CD14-positive monocyte (primary cell): ENCODE results near the gene RNF13. TPM values are rescaled to one million over a fixed set of nuclear protein-coding genes. Genes with fewer than 3 reads are reported as not detected.

Source experiments
- DNase-seq, 3 donors: peaks; one replicate each; pipeline ENCODE4 v3.0.0-alpha.2; 2011 to 2022
- H2AFZ ChIP-seq: 2 replicates; pipeline ENCODE4 v1.6.0; 2012; ENCODE audit warnings: mild to moderate bottlenecking, low read depth, low read length, inconsistent platforms; ENCODE audit not compliant: insufficient read depth, poor library complexity, severe bottlenecking
- H3K27ac ChIP-seq, 2 donors: 1 replicate in 1 of 2; 2 replicates in 1 of 2; pipeline ENCODE4 v1.5.1; 2012 to 2013; ENCODE audit warnings: low read length in 2 of 2, control low read depth in 1 of 2, inconsistent platforms in 1 of 2, low read depth in 1 of 2, mild to moderate bottlenecking in 1 of 2
- H3K27me3 ChIP-seq, 2 donors: one replicate each; pipeline versions ENCODE4 v1.6.0 to v1.6.1; 2011 to 2013; ENCODE audit warnings: low read length in 2 of 2; ENCODE audit not compliant: control insufficient read depth in 2 of 2, insufficient read depth in 2 of 2
- H3K36me3 ChIP-seq, 2 donors: replicated peaks in 1 of 2; 1 replicate in 1 of 2; 2 replicates in 1 of 2; pipeline versions ENCODE4 v1.5.1 to v1.6.1; 2012 to 2013; ENCODE audit warnings: low read length in 2 of 2, control low read depth in 1 of 2, inconsistent platforms in 1 of 2, mild to moderate bottlenecking in 1 of 2; ENCODE audit not compliant: insufficient read depth in 2 of 2, control insufficient read depth in 1 of 2
- H3K4me1 ChIP-seq, 2 donors: 1 replicate in 1 of 2; 2 replicates in 1 of 2; pipeline versions ENCODE4 v1.5.1 to v1.6.1; 2012 to 2013; ENCODE audit warnings: low read length in 2 of 2, control low read depth in 1 of 2, inconsistent platforms in 1 of 2, mild to moderate bottlenecking in 1 of 2, moderate library complexity in 1 of 2; ENCODE audit not compliant: insufficient read depth in 2 of 2, control insufficient read depth in 1 of 2
- H3K4me2 ChIP-seq: replicated peaks from 2 replicates; pipeline ENCODE3; 2012; ENCODE audit warnings: low read length, moderate library complexity, mild to moderate bottlenecking; ENCODE audit not compliant: poor library complexity, severe bottlenecking; ENCODE audit errors: extremely low read depth
- H3K4me3 ChIP-seq, 3 experiments: fragments of 200-600 bp in 1 of 3; sonication (generic) in 1 of 3; replicated peaks in 1 of 3; 1 replicate in 2 of 3; 2 replicates in 1 of 3; pipeline ENCODE4 v1.5.1; 2011 to 2013; ENCODE audit warnings: low read length in 3 of 3, mild to moderate bottlenecking in 3 of 3, control low read depth in 2 of 3, low read depth in 2 of 3, inconsistent platforms in 1 of 3, moderate library complexity in 1 of 3
- H3K79me2 ChIP-seq: 2 replicates; pipeline ENCODE4 v1.6.0; 2012; ENCODE audit warnings: mild to moderate bottlenecking, control low read depth, inconsistent platforms, low read length, moderate library complexity; ENCODE audit not compliant: insufficient read depth
- H3K9ac ChIP-seq: 2 replicates; pipeline ENCODE4 v1.6.0; 2017; ENCODE audit warnings: low read length, mild to moderate bottlenecking; ENCODE audit not compliant: insufficient read depth, poor library complexity, severe bottlenecking
- H3K9me3 ChIP-seq, 2 donors: replicated peaks in 1 of 2; 1 replicate in 1 of 2; 2 replicates in 1 of 2; pipeline versions ENCODE4 v1.5.1 to v1.6.1; 2012 to 2013; ENCODE audit warnings: low read length in 2 of 2, control low read depth in 1 of 2; ENCODE audit not compliant: control insufficient read depth in 1 of 2, insufficient read depth in 1 of 2
- H4K20me1 ChIP-seq: 2 replicates; pipeline ENCODE4 v1.6.0; 2012; ENCODE audit warnings: mild to moderate bottlenecking, low read length, control low read depth, moderate library complexity; ENCODE audit not compliant: insufficient read depth
- H3K27ac Mint-ChIP-seq, 7 donors: one replicate each; pipeline ENCODE4 v1.8.0; 2020; ENCODE audit warnings: mild to moderate bottlenecking in 7 of 7, mixed read lengths in 7 of 7, moderate library complexity in 6 of 7, inconsistent platforms in 2 of 7
- H3K27me3 Mint-ChIP-seq, 3 donors: one replicate each; pipeline ENCODE4 v1.8.0; 2021 to 2022; ENCODE audit warnings: low read depth in 3 of 3, mild to moderate bottlenecking in 3 of 3, mixed read lengths in 3 of 3, moderate library complexity in 3 of 3, inconsistent platforms in 1 of 3
- H3K36me3 Mint-ChIP-seq, 2 donors: one replicate each; pipeline ENCODE4 v1.8.0; 2020; ENCODE audit warnings: mixed read lengths in 2 of 2, inconsistent platforms in 1 of 2, mild to moderate bottlenecking in 1 of 2
- H3K4me1 Mint-ChIP-seq: one replicate; pipeline ENCODE4 v1.8.0; 2020; ENCODE audit warnings: mild to moderate bottlenecking, mixed read lengths
- H3K4me3 Mint-ChIP-seq, 2 donors: one replicate each; pipeline ENCODE4 v1.8.0; 2020; ENCODE audit warnings: mild to moderate bottlenecking in 2 of 2, mixed read lengths in 2 of 2, moderate library complexity in 1 of 2
- H3K9me3 Mint-ChIP-seq, 7 donors: one replicate each; pipeline ENCODE4 v1.8.0; 2020 to 2022; ENCODE audit warnings: mixed read lengths in 7 of 7, mild to moderate bottlenecking in 6 of 7, moderate library complexity in 6 of 7, inconsistent platforms in 2 of 7
- WGBS: methylation state at CpG from one replicate; pipeline ENCODE4 v1.1.5; 2013; ENCODE audit warnings: missing lambda C conversion rate; ENCODE audit not compliant: insufficient coverage; 5-methylcytosine and 5-hydroxymethylcytosine counted together
- intact Hi-C, 2 donors: fragments of 100-400 bp; cut with micrococcal nuclease; formaldehyde crosslinking; loops; one replicate each; pipeline versions ENCODE4 v1.15.0 to v1.15.1; 2023
- polyA plus RNA-seq, 3 donors: library from polyadenylated mRNA; depleted of rRNA in 1 of 3; unstranded in 2 of 3; stranded (reverse) in 1 of 3; fragments of 300-500 nt in 2 of 3; fragments of >200 nt in 1 of 3; fragmentation: Illumina TruSeq in 2 of 3; gene quantifications; 1 replicate in 2 of 3; 2 replicates in 1 of 3; pipeline ENCODE4 v1.2.3, GENCODE V29; 2012 to 2021
- TF ChIP-seq, protein P1 (sequence below): fragments of 200-600 bp; IDR thresholded peaks from one replicate; pipeline ENCODE4 v1.8.0; 2022; ENCODE audit warnings: antibody characterized with exemption, mild to moderate bottlenecking

RNF13 gene
- polyA plus RNA-seq, 3 donors, result 95.4 to 481 (median 462) TPM

- H3K27me3 ChIP-seq, result no peaks in the 10 kb centered on the region
- TF ChIP-seq, protein P1, sequence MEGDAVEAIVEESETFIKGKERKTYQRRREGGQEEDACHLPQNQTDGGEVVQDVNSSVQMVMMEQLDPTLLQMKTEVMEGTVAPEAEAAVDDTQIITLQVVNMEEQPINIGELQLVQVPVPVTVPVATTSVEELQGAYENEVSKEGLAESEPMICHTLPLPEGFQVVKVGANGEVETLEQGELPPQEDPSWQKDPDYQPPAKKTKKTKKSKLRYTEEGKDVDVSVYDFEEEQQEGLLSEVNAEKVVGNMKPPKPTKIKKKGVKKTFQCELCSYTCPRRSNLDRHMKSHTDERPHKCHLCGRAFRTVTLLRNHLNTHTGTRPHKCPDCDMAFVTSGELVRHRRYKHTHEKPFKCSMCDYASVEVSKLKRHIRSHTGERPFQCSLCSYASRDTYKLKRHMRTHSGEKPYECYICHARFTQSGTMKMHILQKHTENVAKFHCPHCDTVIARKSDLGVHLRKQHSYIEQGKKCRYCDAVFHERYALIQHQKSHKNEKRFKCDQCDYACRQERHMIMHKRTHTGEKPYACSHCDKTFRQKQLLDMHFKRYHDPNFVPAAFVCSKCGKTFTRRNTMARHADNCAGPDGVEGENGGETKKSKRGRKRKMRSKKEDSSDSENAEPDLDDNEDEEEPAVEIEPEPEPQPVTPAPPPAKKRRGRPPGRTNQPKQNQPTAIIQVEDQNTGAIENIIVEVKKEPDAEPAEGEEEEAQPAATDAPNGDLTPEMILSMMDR, result no peak
- no peaks in the 10 kb centered on the region for H3K79me2 ChIP-seq
- Mint-ChIP-seq H3K9me3 (peaks cover 0 to 2% (median 0%) of the 10 kb centered on the region in 7 donors), H3K4me1 (peaks cover 6% of the 10 kb centered on the region), H3K4me3 (no peak overlapping the region), H3K36me3 (no peaks in the 10 kb centered on the region), H3K27me3 (peaks cover 0 to 4% (median 3%) of the 10 kb centered on the region in 3 donors), H3K27ac (no peak overlapping the region)
- H3K4me2 ChIP-seq, result no peak overlapping the region
- WGBS, result no CpG with 5 or more reads among the region's 2 CpGs
- intact Hi-C loops, result no loop called here
- peak overlapping the region; percentile 0 for H2AFZ ChIP-seq
- H4K20me1 ChIP-seq, result no peaks in the 10 kb centered on the region
- H3K27ac ChIP-seq, result no peak overlapping the region
- no peaks in the 10 kb centered on the region for H3K9me3 ChIP-seq
- no peak overlapping the region for H3K9ac ChIP-seq
- peaks cover 0 to 3% of the 10 kb centered on the region in 2 donors for H3K4me1 ChIP-seq
- H3K36me3 ChIP-seq, result no peaks in the 10 kb centered on the region
- no peak overlapping the region for H3K4me3 ChIP-seq
- DNase-seq, result no peak
These were observed 22.7 kb upstream of the RNF13 start for GRCh38 chr3:149790268-149790667.

DNA sequence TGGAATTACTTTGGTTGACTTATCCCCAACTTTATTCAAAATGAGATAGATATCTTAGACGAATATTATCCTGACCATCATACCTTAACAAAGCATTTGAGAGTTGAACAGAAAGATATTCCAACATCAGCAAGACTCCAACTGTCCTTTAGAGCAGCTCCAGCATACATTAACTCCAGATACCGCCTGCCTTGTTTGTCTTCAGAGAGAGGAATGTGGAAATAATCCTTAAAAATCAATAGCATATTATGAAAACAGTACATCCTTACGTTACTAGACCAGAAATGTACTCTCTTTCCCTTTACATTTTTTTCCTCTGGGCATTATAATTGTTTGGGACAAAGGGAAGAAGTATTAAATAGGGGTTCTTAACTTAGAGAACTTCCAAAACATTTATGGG lies 22.3 kb upstream of the RNF13 start:
- H3K36me3 ChIP-seq, result no peaks in the 10 kb centered on the region
- peaks cover 0 to 3% of the 10 kb centered on the region in 2 donors for H3K4me1 ChIP-seq
- no peak for DNase-seq
- no peaks in the 10 kb centered on the region for H3K9me3 ChIP-seq
- peaks cover 0 to 4% (median 3%) of the 10 kb centered on the region in 3 donors for H3K27me3 Mint-ChIP-seq
- no peaks in the 10 kb centered on the region for H3K27me3 ChIP-seq
- H3K4me3 ChIP-seq, result no peak overlapping the region
- TF ChIP-seq, protein P1, result no peak
- no CpG with 5 or more reads among the region's 3 CpGs for WGBS
- H3K27ac ChIP-seq, result no peak overlapping the region
- H3K36me3 Mint-ChIP-seq, result no peaks in the 10 kb centered on the region
- no peak overlapping the region for H3K4me3 Mint-ChIP-seq
- no peaks in the 10 kb centered on the region for H4K20me1 ChIP-seq
- H2AFZ ChIP-seq, result no peak overlapping the region
- H3K4me1 Mint-ChIP-seq, result peaks cover 6% of the 10 kb centered on the region
- intact Hi-C loops, result no loop called here
- no peak overlapping the region for H3K9ac ChIP-seq
- no peaks in the 10 kb centered on the region for H3K79me2 ChIP-seq
- no peak overlapping the region for H3K27ac Mint-ChIP-seq
- H3K9me3 Mint-ChIP-seq, result peaks cover 0 to 2% (median 0%) of the 10 kb centered on the region in 7 donors
- H3K4me2 ChIP-seq, result no peak overlapping the region
